Caco-2 (cell line): ENCODE data around the gene RNPS1. TPM values are rescaled to one million over a fixed set of nuclear protein-coding genes. Genes with fewer than 3 reads are reported as not detected.

ENCODE experiments used
- BruUV-seq: library from RNA; stranded (reverse); fragments of 400-500 nt; replicated peaks from 2 replicates; lab custom pipeline; 2021; lab: Mats Ljungman, UMichigan
- CTCF ChIA-PET: fragments of 300-600 bp; sonication (Branson Sonifier 250); formaldehyde crosslinking; loops from one replicate; lab custom pipeline; 2022; ENCODE audit warnings: antibody characterized with exemption; lab: Charles Lee
- POLR2A ChIA-PET: fragments of 300-600 bp; sonication (Branson Sonifier 250); formaldehyde crosslinking; loops from one replicate; lab custom pipeline; 2022; ENCODE audit warnings: antibody characterized with exemption; lab: Charles Lee
- DNase-seq, 2 experiments: peaks; one replicate each; pipeline versions ENCODE4 v3.0.0 to v3.0.0-alpha.2; 2020 to 2022
- H3K27me3 ChIP-seq: replicated peaks from 2 replicates; pipeline ENCODE4 v1.6.0; 2011; ENCODE audit warnings: low read length; ENCODE audit not compliant: control insufficient read depth, insufficient read depth
- H3K36me3 ChIP-seq: 2 replicates; pipeline ENCODE4 v1.5.1; 2011; ENCODE audit warnings: low read length; ENCODE audit not compliant: control insufficient read depth, insufficient read depth
- H3K4me1 ChIP-seq: fragments of 250-450 bp; sonication (Bioruptor Pico); 2 replicates; pipeline ENCODE4 v1.5.1; 2020; ENCODE audit warnings: mild to moderate bottlenecking
- H3K4me3 ChIP-seq: 2 replicates; pipeline ENCODE4 v1.5.1; 2011; ENCODE audit warnings: low read depth, mild to moderate bottlenecking, control low read depth, low read length
- H3K9me3 ChIP-seq: fragments of 250-450 bp; sonication (Bioruptor Pico); 2 replicates; pipeline ENCODE4 v1.5.1; 2020; ENCODE audit warnings: mild to moderate bottlenecking, moderate library complexity
- H3K27ac Mint-ChIP-seq: one replicate; pipeline ENCODE4 v1.8.0; 2022; ENCODE audit warnings: mixed read lengths; ENCODE audit not compliant: unreplicated experiment
- H3K27me3 Mint-ChIP-seq: one replicate; pipeline ENCODE4 v1.8.0; 2022; ENCODE audit warnings: mixed read lengths; ENCODE audit not compliant: insufficient read depth, unreplicated experiment
- H3K36me3 Mint-ChIP-seq: one replicate; pipeline ENCODE4 v1.8.0; 2022; ENCODE audit warnings: mild to moderate bottlenecking, mixed read lengths; ENCODE audit not compliant: insufficient read depth, unreplicated experiment
- H3K4me1 Mint-ChIP-seq: one replicate; pipeline ENCODE4 v1.8.0; 2022; ENCODE audit warnings: low read depth, mixed read lengths; ENCODE audit not compliant: unreplicated experiment
- H3K4me3 Mint-ChIP-seq: one replicate; pipeline ENCODE4 v1.8.0; 2022; ENCODE audit warnings: mild to moderate bottlenecking, moderate library complexity, mixed read lengths; ENCODE audit not compliant: unreplicated experiment
- H3K9me3 Mint-ChIP-seq: one replicate; pipeline ENCODE4 v1.8.0; 2022; ENCODE audit warnings: mixed read lengths; ENCODE audit not compliant: unreplicated experiment
- CTCF ChIP-seq, 2 experiments: fragments of 200-600 bp in 1 of 2; IDR thresholded peaks; 1 replicate in 1 of 2; 2 replicates in 1 of 2; pipeline versions ENCODE4 v1.5.1 to v1.8.0; 2011 to 2022; ENCODE audit warnings: antibody characterized with exemption in 1 of 2, control low read depth in 1 of 2, inconsistent platforms in 1 of 2, low read depth in 1 of 2, low read length in 1 of 2, mild to moderate bottlenecking in 1 of 2, moderate library complexity in 1 of 2; ENCODE audit not compliant: insufficient read depth in 1 of 2, severe bottlenecking in 1 of 2, unreplicated experiment in 1 of 2
- intact Hi-C: fragments of 100-400 bp; cut with micrococcal nuclease; formaldehyde crosslinking; loops from one replicate; pipeline ENCODE4 v1.10.0; 2022; ENCODE audit not compliant: unreplicated experiment
- total RNA-seq: library from RNA; stranded (reverse); gene quantifications from 2 replicates; pipeline ENCODE4 v1.2.3, GENCODE V29; 2022

Gene RNPS1
- total RNA-seq, 1 experiment from 2014 or later = 210 TPM

- H3K4me1 ChIP-seq = no peaks in the 10 kb centered on the region
- ChIA-PET POLR2A (no interaction called here), CTCF (no interaction called here)
- Mint-ChIP-seq H3K4me3 (no peak overlapping the region), H3K36me3 (no peaks in the 10 kb centered on the region), H3K27me3 (no peaks in the 10 kb centered on the region), H3K4me1 (no peaks in the 10 kb centered on the region), H3K27ac (no peak overlapping the region), H3K9me3 (no peaks in the 10 kb centered on the region)
- BruUV-seq = no TSS peak
- H3K9me3 ChIP-seq = no peaks in the 10 kb centered on the region
- H3K36me3 ChIP-seq = no peaks in the 10 kb centered on the region
- no peak overlapping the region for H3K4me3 ChIP-seq
- intact Hi-C loops = no loop called here
- H3K27me3 ChIP-seq = no peaks in the 10 kb centered on the region
- DNase-seq = no peak
- TF ChIP-seq CTCF (IDR thresholded peaks at IDR 0.05; ENCODE audit: insufficient read depth in 1 of 2, low read depth in 1 of 2, low read length in 1 of 2, severe bottlenecking in 1 of 2, unreplicated experiment in 1 of 2) = no peak
Measured at GRCh38 chr16:2298621-2299020, 30.7 kb upstream of the RNPS1 start.

GRCh38 chr16:2297506-2297860 lies 29.6 kb upstream of the RNPS1 start:
- H3K27ac Mint-ChIP-seq = no peak overlapping the region
- DNase-seq = no peak
- no peaks in the 10 kb centered on the region for H3K36me3 Mint-ChIP-seq
- no TSS peak for BruUV-seq
- Histone ChIP-seq H3K36me3 (no peaks in the 10 kb centered on the region), H3K4me1 (no peaks in the 10 kb centered on the region), H3K9me3 (no peaks in the 10 kb centered on the region), H3K4me3 (no peak overlapping the region), H3K27me3 (no peaks in the 10 kb centered on the region)
- H3K4me3 Mint-ChIP-seq = no peak overlapping the region
- intact Hi-C loops = no loop called here
- H3K27me3 Mint-ChIP-seq = no peaks in the 10 kb centered on the region
- CTCF ChIA-PET = no interaction called here
- no peaks in the 10 kb centered on the region for H3K4me1 Mint-ChIP-seq
- no peaks in the 10 kb centered on the region for H3K9me3 Mint-ChIP-seq
- TF ChIP-seq CTCF (IDR thresholded peaks at IDR 0.05; ENCODE audit: insufficient read depth in 1 of 2, low read depth in 1 of 2, low read length in 1 of 2, severe bottlenecking in 1 of 2, unreplicated experiment in 1 of 2) = no peak
- POLR2A ChIA-PET = no interaction called here

DNA sequence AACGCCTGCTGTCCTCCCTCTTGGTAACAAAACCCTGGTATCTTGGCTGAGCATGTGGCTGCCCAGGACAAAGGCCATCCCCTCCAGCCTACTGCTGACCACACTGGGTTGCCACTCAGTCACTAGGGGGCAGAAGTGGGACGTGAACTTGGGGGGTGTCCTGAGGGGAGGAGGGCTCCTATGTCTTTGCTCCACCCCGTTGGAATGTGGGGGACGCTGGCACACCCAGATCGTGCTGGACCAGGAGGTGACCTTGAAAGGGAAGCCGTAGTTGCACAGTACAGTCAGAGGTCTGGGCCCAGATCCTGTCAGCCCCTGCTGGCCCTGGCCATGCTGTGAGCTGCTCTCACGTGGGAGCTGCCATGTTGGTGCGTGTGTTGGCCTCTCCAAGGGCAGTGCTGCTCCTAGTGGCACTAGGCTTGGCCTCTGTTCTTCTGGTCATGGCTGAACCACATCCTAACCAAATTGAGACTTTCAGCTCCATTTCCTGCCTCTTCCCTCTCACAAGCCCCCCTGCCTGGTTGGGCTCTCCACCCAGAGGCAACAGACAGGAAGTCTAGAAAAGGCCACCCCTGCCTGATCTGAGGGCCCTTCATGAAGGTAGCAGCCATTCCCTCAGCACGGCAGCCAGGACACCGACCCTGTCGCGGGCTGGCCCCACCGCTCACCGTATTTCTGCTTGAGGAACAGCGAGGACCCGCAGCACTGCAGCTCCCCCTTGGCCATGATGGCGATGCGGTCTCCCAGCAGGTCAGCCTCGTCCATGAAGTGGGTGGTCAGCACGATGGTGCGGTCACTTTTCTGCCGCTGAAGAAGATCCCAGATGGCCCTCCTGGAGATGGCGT lies 29.0 kb upstream of the RNPS1 start:
- DNase-seq = peak; percentile 11 to 41
- no peak overlapping the region for H3K4me3 ChIP-seq
- no peaks in the 10 kb centered on the region for H3K27me3 ChIP-seq
- intact Hi-C loops = no loop called here
- no peak overlapping the region for H3K4me3 Mint-ChIP-seq
- no peaks in the 10 kb centered on the region for H3K27me3 Mint-ChIP-seq
- ChIA-PET CTCF (no interaction called here), POLR2A (no interaction called here)
- H3K9me3 ChIP-seq = no peaks in the 10 kb centered on the region
- TF ChIP-seq CTCF (IDR thresholded peaks at IDR 0.05; ENCODE audit: insufficient read depth in 1 of 2, low read depth in 1 of 2, low read length in 1 of 2, severe bottlenecking in 1 of 2, unreplicated experiment in 1 of 2) = no peak
- no peaks in the 10 kb centered on the region for H3K36me3 Mint-ChIP-seq
- H3K4me1 Mint-ChIP-seq = no peaks in the 10 kb centered on the region
- no peaks in the 10 kb centered on the region for H3K36me3 ChIP-seq
- H3K27ac Mint-ChIP-seq = no peak overlapping the region
- H3K9me3 Mint-ChIP-seq = no peaks in the 10 kb centered on the region
- BruUV-seq = no TSS peak
- no peaks in the 10 kb centered on the region for H3K4me1 ChIP-seq
